ENCODE data around the gene ADAMTS10.

DNA sequence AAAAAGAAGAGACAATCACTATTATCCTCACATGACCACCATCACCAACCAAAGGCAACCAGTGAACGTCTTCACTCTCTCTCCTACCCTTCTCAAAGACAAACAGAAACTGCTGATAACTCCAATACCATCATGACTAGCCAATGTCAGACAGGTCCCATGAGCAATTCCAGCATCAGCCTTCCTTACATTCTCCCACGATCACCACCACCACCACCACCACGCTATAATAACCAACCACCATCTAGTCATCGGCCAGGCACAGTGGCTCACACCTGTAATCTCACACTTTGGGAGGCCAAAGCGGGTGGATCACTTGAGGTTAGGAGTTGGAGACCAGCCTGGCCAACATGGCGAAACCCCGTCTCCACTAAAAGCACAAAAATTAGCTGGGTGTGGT lies 37.2 kb downstream of the ADAMTS10 start:
- TF ChIP-seq POLR2A (IDR thresholded peaks at IDR 0.05; ENCODE audit: extremely low read depth, insufficient read length) = no peak
- TF ChIP-seq, protein P1, sequence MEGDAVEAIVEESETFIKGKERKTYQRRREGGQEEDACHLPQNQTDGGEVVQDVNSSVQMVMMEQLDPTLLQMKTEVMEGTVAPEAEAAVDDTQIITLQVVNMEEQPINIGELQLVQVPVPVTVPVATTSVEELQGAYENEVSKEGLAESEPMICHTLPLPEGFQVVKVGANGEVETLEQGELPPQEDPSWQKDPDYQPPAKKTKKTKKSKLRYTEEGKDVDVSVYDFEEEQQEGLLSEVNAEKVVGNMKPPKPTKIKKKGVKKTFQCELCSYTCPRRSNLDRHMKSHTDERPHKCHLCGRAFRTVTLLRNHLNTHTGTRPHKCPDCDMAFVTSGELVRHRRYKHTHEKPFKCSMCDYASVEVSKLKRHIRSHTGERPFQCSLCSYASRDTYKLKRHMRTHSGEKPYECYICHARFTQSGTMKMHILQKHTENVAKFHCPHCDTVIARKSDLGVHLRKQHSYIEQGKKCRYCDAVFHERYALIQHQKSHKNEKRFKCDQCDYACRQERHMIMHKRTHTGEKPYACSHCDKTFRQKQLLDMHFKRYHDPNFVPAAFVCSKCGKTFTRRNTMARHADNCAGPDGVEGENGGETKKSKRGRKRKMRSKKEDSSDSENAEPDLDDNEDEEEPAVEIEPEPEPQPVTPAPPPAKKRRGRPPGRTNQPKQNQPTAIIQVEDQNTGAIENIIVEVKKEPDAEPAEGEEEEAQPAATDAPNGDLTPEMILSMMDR (IDR thresholded peaks at IDR 0.05; ENCODE audit: low read depth, low read length) = no peak
- no peak for TF ChIP-seq MYC (IDR thresholded peaks at IDR 0.05; ENCODE audit: low read depth, low read length)
- TF ChIP-seq, protein P2, sequence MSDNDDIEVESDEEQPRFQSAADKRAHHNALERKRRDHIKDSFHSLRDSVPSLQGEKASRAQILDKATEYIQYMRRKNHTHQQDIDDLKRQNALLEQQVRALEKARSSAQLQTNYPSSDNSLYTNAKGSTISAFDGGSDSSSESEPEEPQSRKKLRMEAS (IDR thresholded peaks at IDR 0.05; ENCODE audit: low read depth, low read length) = no peak
